Esophagus squamous epithelium (tissue), 5 donors: Measurements from ENCODE around the gene GUCY1A1. TPM values are rescaled to one million over a fixed set of nuclear protein-coding genes. Genes with fewer than 3 reads are reported as not detected.

Experiments used
- DNase-seq: peaks from one replicate; lab custom pipeline; 2025; lab: John Stamatoyannopoulos, UW
- H3K27ac ChIP-seq, 4 donors: fragments of 200-600 bp; sonication (generic); one replicate each; pipeline ENCODE4 v1.5.1; 2016 to 2019; ENCODE audit warnings: mild to moderate bottlenecking in 1 of 4
- H3K27me3 ChIP-seq, 4 donors: fragments of 200-600 bp; sonication (generic); 1 replicate in 3 of 4; 2 replicates in 1 of 4; pipeline versions ENCODE4 v1.5.1 to v1.6.0; 2017 to 2021; ENCODE audit warnings: antibody characterized with exemption in 1 of 4
- H3K36me3 ChIP-seq, 3 donors: fragments of 200-600 bp; sonication (generic); one replicate each; pipeline ENCODE4 v1.5.1; 2016 to 2019
- H3K4me1 ChIP-seq, 3 donors: fragments of 200-600 bp; sonication (generic); one replicate each; pipeline ENCODE4 v1.5.1; 2017 to 2019
- H3K4me3 ChIP-seq, 4 donors: fragments of 200-600 bp; sonication (generic); 1 replicate in 3 of 4; 2 replicates in 1 of 4; pipeline ENCODE4 v1.5.1; 2016 to 2019; ENCODE audit warnings: mild to moderate bottlenecking in 2 of 4, moderate library complexity in 1 of 4
- H3K9me3 ChIP-seq, 3 donors: fragments of 200-600 bp; sonication (generic); one replicate each; pipeline ENCODE4 v1.5.1; 2016 to 2019
- POLR2A ChIP-seq, 4 donors: fragments of 450-650 bp; IDR thresholded peaks; one replicate each; pipeline ENCODE4 v1.6.1; 2017; ENCODE audit warnings: antibody characterized with exemption in 4 of 4, mild to moderate bottlenecking in 4 of 4, moderate library complexity in 3 of 4
- WGBS, 2 donors: methylation state at CpG; one replicate each; pipeline ENCODE4 v1.1.5; 2018; 5-methylcytosine and 5-hydroxymethylcytosine counted together
- intact Hi-C: fragments of 100-400 bp; cut with DNase I; formaldehyde crosslinking; loops from one replicate; pipeline ENCODE4 v1.15.0; 2022
- total RNA-seq, 4 donors: library from RNA; depleted of rRNA; stranded (reverse); fragments of >200 nt; gene quantifications; one replicate each; pipeline ENCODE4 v1.1.0, GENCODE V29; 2016
- TF ChIP-seq, protein P1 (sequence below), 6 experiments: fragments of 450-650 bp in 4 of 6; fragments of 200-600 bp in 2 of 6; sonication (generic) in 2 of 6; IDR thresholded peaks; one replicate each; pipeline ENCODE4 v1.5.1; 2016 to 2019; ENCODE audit warnings: antibody characterized with exemption in 6 of 6, mild to moderate bottlenecking in 4 of 6, moderate library complexity in 4 of 6
- donor health status: DM: yes; HTN: yes; CAD: no.

The GUCY1A1 gene
- total RNA-seq, 4 donors from 2014 or later, result 0.45 to 8.6 (median 5.1) TPM

DNA sequence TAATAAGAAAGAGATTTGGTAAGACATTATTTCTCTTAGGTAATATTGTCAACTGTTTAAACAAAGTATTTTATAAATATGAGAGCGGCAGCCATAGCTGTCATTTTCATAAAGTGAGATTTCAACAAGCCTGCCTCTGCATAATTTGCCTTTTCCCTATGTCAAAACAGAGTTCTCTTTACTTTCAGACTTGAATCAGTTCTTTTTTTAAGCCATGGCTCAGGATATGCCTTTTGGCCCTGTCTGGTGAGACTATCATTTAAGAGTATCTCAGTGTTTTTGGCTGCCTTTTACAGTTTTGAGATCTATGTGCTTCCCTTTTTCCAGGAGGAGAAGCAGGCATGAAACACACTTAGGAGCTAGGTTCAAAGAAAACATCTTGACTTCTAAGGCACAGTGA, 7.5 kb upstream of the GUCY1A1 start:
- no peak for DNase-seq
- H3K27ac ChIP-seq, result no peak overlapping the region
- no peaks in the 10 kb centered on the region for H3K36me3 ChIP-seq
- H3K9me3 ChIP-seq, result no peaks in the 10 kb centered on the region
- TF ChIP-seq POLR2A (IDR thresholded peaks at IDR 0.05), result no peak
- TF ChIP-seq, protein P1, sequence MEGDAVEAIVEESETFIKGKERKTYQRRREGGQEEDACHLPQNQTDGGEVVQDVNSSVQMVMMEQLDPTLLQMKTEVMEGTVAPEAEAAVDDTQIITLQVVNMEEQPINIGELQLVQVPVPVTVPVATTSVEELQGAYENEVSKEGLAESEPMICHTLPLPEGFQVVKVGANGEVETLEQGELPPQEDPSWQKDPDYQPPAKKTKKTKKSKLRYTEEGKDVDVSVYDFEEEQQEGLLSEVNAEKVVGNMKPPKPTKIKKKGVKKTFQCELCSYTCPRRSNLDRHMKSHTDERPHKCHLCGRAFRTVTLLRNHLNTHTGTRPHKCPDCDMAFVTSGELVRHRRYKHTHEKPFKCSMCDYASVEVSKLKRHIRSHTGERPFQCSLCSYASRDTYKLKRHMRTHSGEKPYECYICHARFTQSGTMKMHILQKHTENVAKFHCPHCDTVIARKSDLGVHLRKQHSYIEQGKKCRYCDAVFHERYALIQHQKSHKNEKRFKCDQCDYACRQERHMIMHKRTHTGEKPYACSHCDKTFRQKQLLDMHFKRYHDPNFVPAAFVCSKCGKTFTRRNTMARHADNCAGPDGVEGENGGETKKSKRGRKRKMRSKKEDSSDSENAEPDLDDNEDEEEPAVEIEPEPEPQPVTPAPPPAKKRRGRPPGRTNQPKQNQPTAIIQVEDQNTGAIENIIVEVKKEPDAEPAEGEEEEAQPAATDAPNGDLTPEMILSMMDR (IDR thresholded peaks at IDR 0.05), result no peak
- intact Hi-C loops, result no loop called here
- no peaks in the 10 kb centered on the region for H3K27me3 ChIP-seq
- no peak overlapping the region for H3K4me3 ChIP-seq
- WGBS, 2 donors, result 77 to 88% methylated on average over 1 of the region's 1 CpG
- peaks cover 0 to 10% (median 0%) of the 10 kb centered on the region in 3 donors for H3K4me1 ChIP-seq

DNA sequence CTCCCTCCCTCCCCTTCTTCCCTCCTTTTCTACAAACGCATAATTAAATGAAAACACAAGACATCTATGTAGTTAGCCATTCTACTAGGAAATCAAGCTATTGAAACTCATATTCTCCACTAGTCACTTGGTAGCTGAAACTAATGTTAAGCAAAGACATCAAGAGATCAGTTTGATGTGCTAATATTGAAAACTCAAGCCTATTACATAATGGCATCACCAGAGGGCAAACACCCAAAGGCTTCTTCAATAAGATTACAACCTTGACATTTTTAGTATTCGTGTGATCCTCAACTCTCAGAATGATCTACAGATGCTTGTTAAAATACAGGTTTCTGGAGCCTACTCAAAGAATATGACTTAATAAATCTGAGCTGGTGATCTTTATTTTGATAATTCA, 6.2 kb upstream of the GUCY1A1 start:
- WGBS, 2 donors, result 75 to 77% methylated on average over 2 of the region's 2 CpGs
- Histone ChIP-seq H3K27ac (no peak overlapping the region), H3K4me3 (no peak overlapping the region), H3K9me3 (no peaks in the 10 kb centered on the region), H3K4me1 (peaks cover 0 to 10% (median 0%) of the 10 kb centered on the region in 3 donors), H3K27me3 (no peaks in the 10 kb centered on the region), H3K36me3 (no peaks in the 10 kb centered on the region)
- no peak for TF ChIP-seq POLR2A (IDR thresholded peaks at IDR 0.05)
- TF ChIP-seq, protein P1 (IDR thresholded peaks at IDR 0.05), result no peak
- intact Hi-C loops, result no loop called here
- DNase-seq, result no peak

DNA sequence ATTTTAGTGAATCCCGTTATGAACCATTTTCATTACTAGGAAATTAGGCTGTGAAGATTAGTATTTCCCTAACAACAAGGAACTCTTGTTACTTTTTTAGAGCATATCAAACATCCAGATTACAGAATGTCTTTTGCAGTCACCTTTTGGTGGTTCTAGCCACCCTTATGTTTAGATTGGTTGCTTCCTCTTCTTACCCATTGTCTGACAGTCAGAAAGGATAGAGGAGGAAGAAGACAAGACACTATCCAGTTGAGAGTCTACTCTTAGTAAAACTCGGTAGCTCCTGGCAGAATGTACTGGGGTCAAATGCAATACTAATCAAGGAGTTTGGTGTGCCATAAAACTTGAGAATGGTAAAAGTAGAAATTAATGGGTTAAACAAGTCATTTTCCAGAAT, 1.6 kb upstream of the GUCY1A1 start:
- Histone ChIP-seq H3K9me3 (no peaks in the 10 kb centered on the region), H3K4me3 (no peak overlapping the region), H3K27ac (peak overlapping the region in 1 of 4 donors; percentile 5), H3K36me3 (no peaks in the 10 kb centered on the region), H3K27me3 (peaks cover 0 to 28% (median 0%) of the 10 kb centered on the region in 4 donors), H3K4me1 (peaks cover 0 to 19% (median 3%) of the 10 kb centered on the region in 3 donors)
- TF ChIP-seq, protein P1 (IDR thresholded peaks at IDR 0.05), result no peak
- TF ChIP-seq POLR2A (IDR thresholded peaks at IDR 0.05), result no peak
- intact Hi-C loops, result no loop called here
- WGBS, 2 donors, result 90 to 91% methylated on average over 2 of the region's 2 CpGs
- DNase-seq, result no peak

DNA sequence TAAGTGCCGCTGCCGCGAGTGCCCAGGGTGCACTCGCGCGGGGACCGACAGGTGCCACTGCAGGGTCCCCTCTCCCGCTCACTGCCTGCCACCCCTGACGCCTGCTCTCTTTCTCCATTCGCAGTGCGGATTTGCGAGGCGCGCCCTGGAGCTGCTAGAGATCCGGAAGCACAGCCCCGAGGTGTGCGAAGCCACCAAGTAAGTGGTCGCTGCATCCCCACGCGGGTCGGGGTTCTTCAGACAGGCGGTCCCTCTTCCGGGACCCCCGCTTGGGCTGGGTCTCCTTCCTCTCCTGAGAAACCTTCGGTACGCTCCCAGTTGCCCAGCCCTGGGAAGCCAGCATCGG, 547 bp downstream of the GUCY1A1 start:
- no peak for TF ChIP-seq POLR2A (IDR thresholded peaks at IDR 0.05)
- TF ChIP-seq, protein P1 (IDR thresholded peaks at IDR 0.05), result no peak
- Histone ChIP-seq H3K27me3 (peaks cover 0 to 28% (median 0%) of the 10 kb centered on the region in 4 donors), H3K36me3 (no peaks in the 10 kb centered on the region), H3K4me3 (peak overlapping the region; percentile 44 to 81 (median 56)), H3K27ac (peak overlapping the region; percentile 62 to 90 (median 74)), H3K4me1 (peaks cover 0 to 19% (median 3%) of the 10 kb centered on the region in 3 donors), H3K9me3 (no peaks in the 10 kb centered on the region)
- intact Hi-C loops, result no loop called here
- WGBS, 2 donors, result 7% methylated on average over 6 of the region's 27 CpGs; no CpG with 5 or more reads in 1 of the 2 donors
- DNase-seq, result no peak

DNA sequence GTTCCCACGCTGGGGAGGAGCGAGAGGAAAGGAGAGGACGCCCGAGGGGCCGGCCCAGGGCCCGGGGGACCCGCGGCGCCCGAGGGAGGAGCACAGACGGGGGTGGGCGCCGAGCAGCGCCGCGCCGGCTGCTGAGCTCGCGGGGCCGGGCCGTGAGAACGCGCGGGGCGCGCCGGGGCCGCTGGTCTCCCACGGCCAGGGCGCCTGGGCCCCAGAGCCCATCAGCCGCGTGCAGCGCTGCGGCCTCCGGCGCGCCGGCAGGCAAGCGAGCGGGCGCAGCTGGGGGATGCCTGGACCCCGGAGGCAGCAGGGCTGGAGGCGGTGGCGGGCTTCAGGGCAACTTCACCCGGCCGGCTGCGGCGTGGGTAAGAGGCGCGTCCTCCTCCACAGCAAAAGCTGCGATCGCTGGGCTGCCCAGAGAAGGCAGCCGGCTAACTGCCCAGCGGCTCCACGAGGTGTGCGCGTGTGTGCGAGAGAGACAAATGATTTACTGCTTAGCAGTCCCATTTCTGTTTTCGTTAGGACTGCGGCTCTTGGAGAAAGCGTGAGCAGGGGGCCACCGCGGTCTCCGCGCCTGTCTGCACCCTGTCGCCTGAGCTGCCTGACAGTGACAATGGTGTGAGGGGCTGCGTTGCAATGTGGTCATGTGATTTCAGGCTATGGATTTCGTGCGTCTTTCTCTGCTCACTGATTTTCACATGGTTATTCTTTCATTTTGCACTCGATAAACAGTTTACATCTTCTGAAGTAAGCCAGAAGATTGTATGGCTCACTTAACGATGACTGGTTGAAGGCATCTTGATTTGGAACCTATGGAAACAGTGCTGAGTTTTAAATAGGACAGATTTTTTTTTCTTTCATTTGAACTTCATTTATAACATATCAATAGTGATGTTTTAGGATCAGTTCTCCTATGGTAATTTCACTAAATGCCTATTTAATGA, 1.2 kb downstream of the GUCY1A1 start:
- Histone ChIP-seq H3K9me3 (no peaks in the 10 kb centered on the region), H3K4me1 (peaks cover 0 to 19% (median 3%) of the 10 kb centered on the region in 3 donors), H3K36me3 (no peaks in the 10 kb centered on the region), H3K4me3 (peak overlapping the region; percentile 44 to 81 (median 56)), H3K27me3 (peaks cover 0 to 28% (median 0%) of the 10 kb centered on the region in 4 donors), H3K27ac (peak overlapping the region; percentile 62 to 90 (median 74))
- TF ChIP-seq, protein P1 (IDR thresholded peaks at IDR 0.05), result no peak
- TF ChIP-seq POLR2A (IDR thresholded peaks at IDR 0.05), result peak in 1 of 4 donors; percentile 8
- WGBS, 2 donors, result 4 to 7% methylated on average over 13 to 21 of the region's 71 CpGs
- no peak for DNase-seq
- intact Hi-C loops, result no loop called here
